Lower lobe of right lung (tissue), 2 donors: ENCODE measurements around the gene YIPF6. TPM values are rescaled to one million over a fixed set of nuclear protein-coding genes. Genes with fewer than 3 reads are reported as not detected.
"Not testable (repeated sequence)": the region's sequence is repeated elsewhere in the genome, so short reads cannot be mapped to it uniquely, and the experiment has no call there.

Source experiments
- ATAC-seq, 2 donors: fragments of 200-7000 bp; cut with Tn5 transposase; one replicate each; pipeline ENCODE4 v1.9.1; 2020 to 2022; ENCODE audit warnings: mild to moderate bottlenecking in 2 of 2, moderate library complexity in 2 of 2
- DNase-seq: peaks from one replicate; pipeline ENCODE4 v3.0.0-alpha.2; 2020
- H3K27ac ChIP-seq: fragments of 200-600 bp; one replicate; pipeline ENCODE4 v1.8.0; 2022
- H3K27me3 ChIP-seq: fragments of 200-600 bp; one replicate; pipeline ENCODE4 v1.8.0; 2022; ENCODE audit warnings: low read depth
- H3K36me3 ChIP-seq: fragments of 200-600 bp; one replicate; pipeline ENCODE4 v1.8.0; 2022; ENCODE audit warnings: mild to moderate bottlenecking
- H3K4me1 ChIP-seq: fragments of 200-600 bp; one replicate; pipeline ENCODE4 v1.8.0; 2022
- H3K4me3 ChIP-seq: fragments of 200-600 bp; one replicate; pipeline ENCODE4 v1.8.0; 2022; ENCODE audit warnings: mild to moderate bottlenecking
- H3K9me3 ChIP-seq: fragments of 200-600 bp; one replicate; pipeline ENCODE4 v1.8.0; 2022
- CTCF ChIP-seq: fragments of 200-600 bp; IDR thresholded peaks from one replicate; pipeline ENCODE4 v1.8.0; 2022; ENCODE audit warnings: antibody characterized with exemption, mild to moderate bottlenecking
- intact Hi-C: fragments of 100-400 bp; cut with DNase I; formaldehyde crosslinking; loops from one replicate; pipeline ENCODE4 v1.11.0; 2022
- total RNA-seq: library from RNA; stranded (reverse); fragmentation: NEBNext Ultra II Directional; extraction: Animal tissue kit (Norgen Biotek cat#: 25700); gene quantifications from one replicate; pipeline ENCODE4 v1.2.1, GENCODE V29; 2021
- donor health status: DM: no; HTN: yes; CAD: no; lungs with severe emphysema.

Gene YIPF6
- total RNA-seq, 1 donor from 2014 or later, result 45.0 TPM

GRCh38 chrX:68536884-68537283, 38.0 kb downstream of the YIPF6 start:
- no peak for DNase-seq
- Histone ChIP-seq H3K27ac (no peak overlapping the region), H3K27me3 (no peaks in the 10 kb centered on the region), H3K4me1 (no peaks in the 10 kb centered on the region), H3K36me3 (peaks cover 24% of the 10 kb centered on the region), H3K4me3 (no peak overlapping the region), H3K9me3 (no peaks in the 10 kb centered on the region)
- intact Hi-C loops, result no loop called here
- TF ChIP-seq CTCF, result no peak
- no peak for ATAC-seq

- intact Hi-C loops, result no loop called here
- ATAC-seq (no peak), DNase-seq (no peak)
Observed at GRCh38 chrX:68550193-68550592, 51.3 kb downstream of the YIPF6 start.

GRCh38 chrX:68556036-68556435, 57.2 kb downstream of the YIPF6 start:
- Histone ChIP-seq H3K27ac (no peak overlapping the region), H3K9me3 (no peaks in the 10 kb centered on the region), H3K4me1 (no peaks in the 10 kb centered on the region), H3K27me3 (no peaks in the 10 kb centered on the region), H3K36me3 (no peaks in the 10 kb centered on the region), H3K4me3 (no peak overlapping the region)
- ATAC-seq (no peak), DNase-seq (no peak)
- intact Hi-C loops, result no loop called here
- no peak for TF ChIP-seq CTCF

More at GRCh38 chrX:68550193-68550592, 51.3 kb downstream of the YIPF6 start:
- Histone ChIP-seq H3K27me3 (no peaks in the 10 kb centered on the region), H3K9me3 (no peaks in the 10 kb centered on the region), H3K4me1 (no peaks in the 10 kb centered on the region), H3K27ac (no peak overlapping the region), H3K36me3 (no peaks in the 10 kb centered on the region), H3K4me3 (no peak overlapping the region)
- TF ChIP-seq CTCF, result no peak

- H3K9me3 ChIP-seq, H3K27ac ChIP-seq, intact Hi-C loops, H3K27me3 ChIP-seq, DNase-seq, H3K36me3 ChIP-seq, H3K4me1 ChIP-seq, ATAC-seq, H3K4me3 ChIP-seq: not testable (repeated sequence)
Observed at GRCh38 chrX:68557126-68557525, 58.3 kb downstream of the YIPF6 start.

GRCh38 chrX:68559905-68560304, 61.1 kb downstream of the YIPF6 start:
- DNase-seq, intact Hi-C loops, H3K27me3 ChIP-seq, ATAC-seq, H3K36me3 ChIP-seq, H3K9me3 ChIP-seq, H3K27ac ChIP-seq, H3K4me1 ChIP-seq, H3K4me3 ChIP-seq: not testable (repeated sequence)

- intact Hi-C loops, result no loop called here
- Histone ChIP-seq H3K9me3 (no peaks in the 10 kb centered on the region), H3K36me3 (no peaks in the 10 kb centered on the region), H3K4me3 (no peak overlapping the region), H3K27me3 (no peaks in the 10 kb centered on the region), H3K4me1 (no peaks in the 10 kb centered on the region), H3K27ac (no peak overlapping the region)
- ATAC-seq, result no peak
- no peak for DNase-seq
- TF ChIP-seq CTCF, result no peak
Observed at GRCh38 chrX:68568136-68568535, 69.3 kb downstream of the YIPF6 start.

- DNase-seq (no peak), ATAC-seq (no peak)
- Histone ChIP-seq H3K9me3 (no peaks in the 10 kb centered on the region), H3K27me3 (no peaks in the 10 kb centered on the region), H3K4me1 (no peaks in the 10 kb centered on the region), H3K36me3 (no peaks in the 10 kb centered on the region), H3K27ac (no peak overlapping the region), H3K4me3 (no peak overlapping the region)
- intact Hi-C loops, result no loop called here
- TF ChIP-seq CTCF, result no peak
Observed at GRCh38 chrX:68570598-68570997, 71.7 kb downstream of the YIPF6 start.
